IPS DF 6.9 (cell line): ENCODE results near the gene SUCNR1.

ENCODE experiments used
- DNase-seq: peaks from one replicate; pipeline ENCODE4 v3.0.0-alpha.2; 2013; ENCODE audit warnings: low read depth, low spot score
- H3K27ac ChIP-seq: one replicate; pipeline ENCODE4 v1.5.1; 2013; ENCODE audit warnings: low read length, control low read depth
- H3K27me3 ChIP-seq: 2 replicates; pipeline ENCODE4 v1.6.1; 2013; ENCODE audit warnings: mild to moderate bottlenecking, low read length; ENCODE audit not compliant: control insufficient read depth, insufficient read depth
- H3K36me3 ChIP-seq: 2 replicates; pipeline ENCODE4 v1.6.1; 2013; ENCODE audit warnings: low read length; ENCODE audit not compliant: control insufficient read depth, insufficient read depth
- H3K4me1 ChIP-seq: 2 replicates; pipeline ENCODE4 v1.6.1; 2013; ENCODE audit warnings: low read length; ENCODE audit not compliant: control insufficient read depth, insufficient read depth
- H3K4me3 ChIP-seq: 2 replicates; pipeline ENCODE4 v1.5.1; 2013; ENCODE audit warnings: mild to moderate bottlenecking, low read length
- H3K9me3 ChIP-seq: 2 replicates; pipeline ENCODE4 v1.6.1; 2013; ENCODE audit warnings: low read length, inconsistent platforms; ENCODE audit not compliant: control insufficient read depth, insufficient read depth
- WGBS: extraction: QIAGEN DNeasy Blood & Tissue Kit; methylation state at CpG from one replicate; pipeline ENCODE4 v1.1.7; 2013; ENCODE audit warnings: mixed read lengths, missing lambda C conversion rate; ENCODE audit not compliant: insufficient read length, insufficient coverage; 5-methylcytosine and 5-hydroxymethylcytosine counted together

SUCNR1 gene

DNA sequence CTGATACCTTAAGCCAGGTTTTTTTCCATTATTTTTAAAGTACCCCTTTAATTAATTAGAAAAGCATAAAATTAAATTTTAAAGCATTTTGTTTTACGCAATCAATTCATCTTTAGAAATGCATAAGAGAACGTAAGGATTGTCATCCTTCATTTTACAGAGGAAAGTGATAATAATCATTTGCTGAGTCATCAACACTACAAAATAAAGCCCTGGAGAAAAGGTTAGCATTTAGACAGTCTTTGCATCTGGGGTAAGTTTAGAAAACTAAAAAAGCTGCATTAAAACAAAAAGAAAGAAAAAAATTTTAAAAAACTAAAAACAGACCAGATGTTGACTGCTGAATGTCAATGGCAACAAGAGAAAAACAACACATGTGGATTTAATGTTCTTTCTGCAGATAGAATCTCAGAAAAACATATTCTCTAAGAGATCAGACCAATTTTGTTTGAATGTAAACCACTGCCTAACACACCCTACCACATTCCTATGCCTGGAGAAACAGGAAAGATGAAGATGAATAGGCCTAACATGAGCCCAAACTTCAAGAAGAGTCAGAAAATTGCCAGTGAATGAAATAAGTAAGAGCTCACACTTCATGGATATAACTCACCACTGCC is 59.9 kb downstream of the SUCNR1 start:
- no peak for DNase-seq
- H3K36me3 ChIP-seq: no peaks in the 10 kb centered on the region
- no peaks in the 10 kb centered on the region for H3K9me3 ChIP-seq
- H3K4me1 ChIP-seq: no peaks in the 10 kb centered on the region
- H3K27ac ChIP-seq: no peak overlapping the region
- no peak overlapping the region for H3K4me3 ChIP-seq
- WGBS: no CpG with 5 or more reads among the region's 2 CpGs
- no peaks in the 10 kb centered on the region for H3K27me3 ChIP-seq
